ENCODE data around the gene CCNK. TPM values are rescaled to one million over a fixed set of nuclear protein-coding genes. Genes with fewer than 3 reads are reported as not detected.

CCNK gene
- total RNA-seq, 1 donor from 2014 or later, result 21.9 TPM

DNA sequence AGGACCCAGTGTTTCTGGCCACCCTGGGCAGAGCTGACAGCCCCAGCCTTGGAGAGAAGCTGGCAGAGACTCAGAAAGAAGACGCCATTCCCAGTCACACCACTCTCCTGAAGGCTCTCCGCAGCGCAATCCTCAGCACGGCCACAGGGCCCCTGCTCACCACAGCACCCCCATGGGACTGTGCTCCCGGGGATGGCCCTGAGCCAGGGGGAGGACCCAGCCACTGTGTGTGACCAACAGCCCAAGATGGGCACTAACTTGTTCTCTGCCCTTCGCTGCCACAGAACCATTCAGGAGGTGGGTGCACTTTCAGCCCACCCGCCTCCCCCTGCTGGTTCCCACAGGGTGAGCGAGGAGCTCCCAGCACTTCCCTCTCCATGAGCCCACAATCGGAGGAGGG is 57.1 kb downstream of the CCNK start:
- no peak for DNase-seq (ENCODE audit: low read depth)
- H3K27me3 ChIP-seq (ENCODE audit: control insufficient read depth, insufficient read depth, low read length), result no peaks in the 10 kb centered on the region
- TF ChIP-seq, protein P1, sequence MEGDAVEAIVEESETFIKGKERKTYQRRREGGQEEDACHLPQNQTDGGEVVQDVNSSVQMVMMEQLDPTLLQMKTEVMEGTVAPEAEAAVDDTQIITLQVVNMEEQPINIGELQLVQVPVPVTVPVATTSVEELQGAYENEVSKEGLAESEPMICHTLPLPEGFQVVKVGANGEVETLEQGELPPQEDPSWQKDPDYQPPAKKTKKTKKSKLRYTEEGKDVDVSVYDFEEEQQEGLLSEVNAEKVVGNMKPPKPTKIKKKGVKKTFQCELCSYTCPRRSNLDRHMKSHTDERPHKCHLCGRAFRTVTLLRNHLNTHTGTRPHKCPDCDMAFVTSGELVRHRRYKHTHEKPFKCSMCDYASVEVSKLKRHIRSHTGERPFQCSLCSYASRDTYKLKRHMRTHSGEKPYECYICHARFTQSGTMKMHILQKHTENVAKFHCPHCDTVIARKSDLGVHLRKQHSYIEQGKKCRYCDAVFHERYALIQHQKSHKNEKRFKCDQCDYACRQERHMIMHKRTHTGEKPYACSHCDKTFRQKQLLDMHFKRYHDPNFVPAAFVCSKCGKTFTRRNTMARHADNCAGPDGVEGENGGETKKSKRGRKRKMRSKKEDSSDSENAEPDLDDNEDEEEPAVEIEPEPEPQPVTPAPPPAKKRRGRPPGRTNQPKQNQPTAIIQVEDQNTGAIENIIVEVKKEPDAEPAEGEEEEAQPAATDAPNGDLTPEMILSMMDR (IDR thresholded peaks at IDR 0.05; ENCODE audit: insufficient read depth, low read length, poor library complexity, severe bottlenecking), result peak; percentile 42

DNA sequence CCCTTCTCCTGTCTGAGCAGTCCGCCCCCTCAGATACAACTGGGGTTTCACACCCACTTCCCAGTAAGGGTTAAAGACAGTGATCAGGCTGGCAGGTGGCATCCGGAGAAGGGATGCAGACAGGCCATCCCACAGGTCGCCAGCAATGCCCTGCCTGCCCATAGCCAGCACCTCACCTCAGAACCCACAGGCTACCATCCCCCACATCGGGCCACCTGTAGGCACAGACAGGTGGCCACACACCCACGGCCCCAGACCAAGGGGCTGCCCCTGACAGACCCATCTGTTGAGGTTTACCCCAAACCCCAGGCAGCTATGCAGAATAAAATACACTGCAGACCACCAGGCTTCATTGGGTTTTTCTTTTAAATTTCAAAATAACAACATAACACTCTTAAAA is 57.5 kb downstream of the CCNK start:
- TF ChIP-seq, protein P1 (IDR thresholded peaks at IDR 0.05; ENCODE audit: insufficient read depth, low read length, poor library complexity, severe bottlenecking), result no peak
- Histone ChIP-seq H3K27me3 (ENCODE audit: control insufficient read depth, insufficient read depth, low read length) (no peaks in the 10 kb centered on the region), H3K36me3 (ENCODE audit: control insufficient read depth, insufficient read depth, low read length) (no peaks in the 10 kb centered on the region), H3K4me3 (ENCODE audit: low read depth, low read length) (no peak overlapping the region)
- DNase-seq (ENCODE audit: low read depth), result no peak

More for the DNA sequence above, 57.1 kb downstream of the CCNK start:
- H3K4me3 ChIP-seq (ENCODE audit: low read depth, low read length), result no peak overlapping the region
- H3K36me3 ChIP-seq (ENCODE audit: control insufficient read depth, insufficient read depth, low read length), result no peaks in the 10 kb centered on the region

DNA sequence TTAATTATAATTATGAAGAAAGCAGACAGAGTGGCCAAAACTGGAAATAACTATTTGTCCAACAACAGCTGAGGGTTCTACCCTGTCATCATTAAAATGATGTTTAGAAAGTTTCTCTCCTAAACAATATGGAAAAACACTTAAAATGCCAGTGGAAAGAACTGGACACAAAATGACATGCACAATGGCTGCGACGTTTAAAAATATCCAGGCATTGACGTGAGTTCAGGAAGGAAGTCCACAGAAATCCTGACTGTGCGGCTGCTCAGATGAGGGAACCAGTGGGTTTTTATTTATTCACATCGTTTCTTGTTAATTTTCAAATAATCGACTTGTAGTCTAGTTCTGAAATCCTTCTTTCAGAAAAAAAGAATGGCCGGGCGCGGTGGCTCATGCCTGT is 58.3 kb downstream of the CCNK start:
- no peak for DNase-seq (ENCODE audit: low read depth)
- H3K27me3 ChIP-seq (ENCODE audit: control insufficient read depth, insufficient read depth, low read length), result no peaks in the 10 kb centered on the region
- no peaks in the 10 kb centered on the region for H3K36me3 ChIP-seq (ENCODE audit: control insufficient read depth, insufficient read depth, low read length)
- no peak overlapping the region for H3K4me3 ChIP-seq (ENCODE audit: low read depth, low read length)
- TF ChIP-seq, protein P1 (IDR thresholded peaks at IDR 0.05; ENCODE audit: insufficient read depth, low read length, poor library complexity, severe bottlenecking), result no peak

DNA sequence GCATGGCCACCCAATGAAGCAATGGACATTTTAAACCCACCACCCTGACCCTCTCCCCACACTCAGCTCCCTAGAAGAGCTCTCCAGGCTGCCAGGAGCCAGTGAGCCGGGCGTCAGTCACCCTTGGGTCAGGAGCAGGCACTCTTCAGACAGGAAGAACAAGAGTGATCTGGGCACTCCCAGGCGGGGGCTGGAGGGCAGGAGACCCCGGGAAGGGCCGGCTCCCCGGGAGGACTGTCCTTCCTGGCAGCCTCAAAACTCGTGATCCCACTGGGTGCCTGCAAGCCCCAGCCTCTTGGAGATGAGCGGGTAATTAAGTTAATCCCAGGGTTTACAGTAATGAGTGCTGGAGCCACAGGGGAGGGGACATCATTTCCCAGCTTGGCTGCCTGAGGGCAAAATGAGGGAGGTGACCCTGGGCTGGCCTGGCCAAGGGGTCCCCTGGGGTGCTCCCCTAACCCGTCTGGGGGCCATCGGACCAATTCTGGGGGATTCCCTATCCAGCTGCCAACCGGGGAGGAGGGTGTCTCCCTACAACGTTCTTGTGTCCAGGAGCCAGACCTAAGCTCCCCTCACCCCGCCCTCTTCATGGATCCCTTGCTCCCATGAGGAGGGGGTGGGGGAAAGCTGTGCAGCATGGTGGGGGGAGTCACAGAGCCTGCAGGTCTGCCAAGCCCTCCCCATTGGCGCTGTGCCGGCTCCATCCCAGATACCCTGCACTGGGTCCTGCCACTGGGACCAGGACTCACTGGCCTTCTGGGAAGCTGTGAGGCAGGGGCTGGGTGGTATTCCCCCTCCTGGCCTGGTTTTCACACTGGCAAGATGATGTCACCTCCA is 59.2 kb downstream of the CCNK start:
- Histone ChIP-seq H3K4me3 (ENCODE audit: low read depth, low read length) (no peak overlapping the region), H3K36me3 (ENCODE audit: control insufficient read depth, insufficient read depth, low read length) (no peaks in the 10 kb centered on the region), H3K27me3 (ENCODE audit: control insufficient read depth, insufficient read depth, low read length) (no peaks in the 10 kb centered on the region)
- no peak for DNase-seq (ENCODE audit: low read depth)
- TF ChIP-seq, protein P1 (IDR thresholded peaks at IDR 0.05; ENCODE audit: insufficient read depth, low read length, poor library complexity, severe bottlenecking), result no peak

DNA sequence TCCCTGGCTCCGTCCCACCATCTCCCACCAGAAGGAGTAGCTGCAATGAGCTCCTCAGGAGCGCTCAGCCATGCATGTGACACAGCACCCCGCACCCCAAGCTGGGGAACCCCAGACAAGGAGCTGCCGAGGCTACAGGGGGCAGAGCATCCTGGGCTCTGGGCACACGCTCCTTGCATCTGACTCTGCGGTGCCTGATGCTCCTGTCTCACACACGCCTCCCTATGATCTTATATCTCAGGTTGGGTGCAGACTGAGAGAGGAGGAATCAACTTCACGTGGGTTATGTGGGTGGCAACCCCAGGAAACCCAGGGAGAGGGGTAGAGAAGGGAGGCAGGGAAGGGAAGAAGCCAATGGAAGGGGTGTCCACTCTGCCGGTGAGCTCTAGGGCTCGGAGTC is 60.0 kb downstream of the CCNK start:
- Histone ChIP-seq H3K27me3 (ENCODE audit: control insufficient read depth, insufficient read depth, low read length) (no peaks in the 10 kb centered on the region), H3K4me3 (ENCODE audit: low read depth, low read length) (no peak overlapping the region), H3K36me3 (ENCODE audit: control insufficient read depth, insufficient read depth, low read length) (no peaks in the 10 kb centered on the region)
- DNase-seq (ENCODE audit: low read depth), result no peak
- TF ChIP-seq, protein P1 (IDR thresholded peaks at IDR 0.05; ENCODE audit: insufficient read depth, low read length, poor library complexity, severe bottlenecking), result no peak

Data from kidney epithelial cell (primary cell).